ENCODE data around the gene USP27X.

USP27X gene

GRCh38 chrX:49884290-49884862 is 5.1 kb downstream of the USP27X start:
- FAIRE-seq: no peak

- FAIRE-seq: no peak
These were observed 13.3 kb downstream of the USP27X start for GRCh38 chrX:49892542-49892941.

GRCh38 chrX:49896951-49897350 is 17.7 kb downstream of the USP27X start:
- FAIRE-seq: no peak

- no peak for FAIRE-seq
These were observed 21.8 kb downstream of the USP27X start for GRCh38 chrX:49901048-49901447.

GRCh38 chrX:49910344-49910743 is 31.1 kb downstream of the USP27X start:
- no peak for FAIRE-seq

- no peak for FAIRE-seq
These were observed 32.8 kb downstream of the USP27X start for GRCh38 chrX:49912086-49912485.

GRCh38 chrX:49912861-49913260 is 33.6 kb downstream of the USP27X start:
- FAIRE-seq: no peak

GRCh38 chrX:49915361-49916222 is 36.3 kb downstream of the USP27X start:
- FAIRE-seq: no peak

- peak; percentile 29 for FAIRE-seq
These were observed 40.3 kb downstream of the USP27X start for GRCh38 chrX:49919617-49920016.

- no peak for FAIRE-seq
These were observed 41.8 kb downstream of the USP27X start for GRCh38 chrX:49921109-49921508.

- FAIRE-seq: peak; percentile 53
These were observed 43.3 kb downstream of the USP27X start, which contains the start of gene CLCN5 for GRCh38 chrX:49922291-49923241. TSS of gene CLCN5 (plus strand) at chrX:49922596. CDS start at chrX:49925299, 2,703 bp downstream.

- FAIRE-seq: no peak
These were observed 45.9 kb downstream of the USP27X start for GRCh38 chrX:49925176-49925575.

- no peak for FAIRE-seq
These were observed 50.8 kb downstream of the USP27X start for GRCh38 chrX:49930039-49930438.

Measured in endometrium (tissue), 2 donors.